IMR-90 (cell line): ENCODE results near the gene RUNX3. TPM values are rescaled to one million over a fixed set of nuclear protein-coding genes. Genes with fewer than 3 reads are reported as not detected.

ENCODE experiments used
- ATAC-seq: fragments of 200-7000 bp; cut with Tn5 transposase; 2 replicates; pipeline ENCODE4 v1.9.1; 2020; ENCODE audit warnings: low read depth, mild to moderate bottlenecking, moderate library complexity
- BruUV-seq: library from RNA; stranded (reverse); fragments of 400-500 nt; replicated peaks from 2 replicates; lab custom pipeline; 2021; lab: Mats Ljungman, UMichigan
- CTCF ChIA-PET: fragments of 300-600 bp; formaldehyde crosslinking; extraction: SDS; loops from one replicate; lab custom pipeline; 2021; ENCODE audit warnings: antibody characterized with exemption; lab: Yijun Ruan, JAX
- POLR2A ChIA-PET: fragments of 300-600 bp; sonication (Branson Sonifier 250); formaldehyde crosslinking; loops from one replicate; lab custom pipeline; 2022; ENCODE audit warnings: antibody characterized with exemption; ENCODE audit not compliant: unreplicated experiment; lab: Charles Lee
- DNase-seq: peaks from one replicate; pipeline ENCODE4 v3.0.0; 2013
- H2AFZ ChIP-seq: replicated peaks from 2 replicates; pipeline ENCODE3; 2013; ENCODE audit warnings: low read length, mild to moderate bottlenecking; ENCODE audit not compliant: poor library complexity
- H2AK5ac ChIP-seq: 2 replicates; pipeline ENCODE4 v1.6.1; 2013; ENCODE audit warnings: low read depth, low read length, inconsistent platforms
- H2AK9ac ChIP-seq: replicated peaks from 2 replicates; pipeline ENCODE3; 2013; ENCODE audit warnings: mild to moderate bottlenecking, low read depth, low read length, moderate library complexity; ENCODE audit not compliant: poor library complexity
- H2BK120ac ChIP-seq: 2 replicates; pipeline ENCODE4 v1.6.1; 2013; ENCODE audit warnings: low read depth, low read length, inconsistent platforms
- H2BK15ac ChIP-seq: 3 replicates; pipeline ENCODE4 v1.6.1; 2013; ENCODE audit warnings: low read depth, low read length, inconsistent platforms
- H2BK20ac ChIP-seq: 2 replicates; pipeline ENCODE4 v1.6.1; 2013; ENCODE audit warnings: low read depth, mild to moderate bottlenecking, inconsistent platforms, low read length, moderate library complexity
- H2BK5ac ChIP-seq: 2 replicates; pipeline ENCODE4 v1.6.1; 2013; ENCODE audit warnings: mild to moderate bottlenecking, low read depth, low read length, inconsistent platforms; ENCODE audit not compliant: poor library complexity, severe bottlenecking
- H3K14ac ChIP-seq: replicated peaks from 2 replicates; pipeline ENCODE4 v1.6.1; 2013; ENCODE audit warnings: low read depth, low read length, inconsistent platforms
- H3K18ac ChIP-seq: 2 replicates; pipeline ENCODE4 v1.6.1; 2013; ENCODE audit warnings: low read depth, low read length, control low read depth
- H3K23ac ChIP-seq: 2 replicates; pipeline ENCODE4 v1.6.1; 2013; ENCODE audit warnings: low read depth, low read length, inconsistent platforms
- H3K27ac ChIP-seq: 2 replicates; pipeline ENCODE4 v1.5.1; 2013; ENCODE audit warnings: mild to moderate bottlenecking, control low read depth, low read length; ENCODE audit not compliant: insufficient read depth
- H3K27me3 ChIP-seq: 2 replicates; pipeline ENCODE4 v1.6.1; 2013; ENCODE audit warnings: low read length; ENCODE audit not compliant: control insufficient read depth, insufficient read depth
- H3K36me3 ChIP-seq: 2 replicates; pipeline ENCODE4 v1.6.1; 2013; ENCODE audit warnings: low read length, mixed read lengths; ENCODE audit not compliant: control insufficient read depth, insufficient read depth
- H3K4ac ChIP-seq: 2 replicates; pipeline ENCODE4 v1.6.1; 2013; ENCODE audit warnings: low read depth, low read length, inconsistent platforms
- H3K4me1 ChIP-seq: 2 replicates; pipeline ENCODE4 v1.6.1; 2013; ENCODE audit warnings: low read length, mixed read lengths; ENCODE audit not compliant: control insufficient read depth, insufficient read depth
- H3K4me2 ChIP-seq: 2 replicates; pipeline ENCODE4 v1.6.1; 2013; ENCODE audit warnings: low read depth, mild to moderate bottlenecking, control low read depth, low read length, moderate library complexity
- H3K4me3 ChIP-seq: 2 replicates; pipeline ENCODE4 v1.5.1; 2013; ENCODE audit warnings: low read depth, mild to moderate bottlenecking, control low read depth, low read length, moderate library complexity; ENCODE audit not compliant: insufficient read depth
- H3K56ac ChIP-seq: 2 replicates; pipeline ENCODE4 v1.6.1; 2013; ENCODE audit warnings: low read length, inconsistent platforms; ENCODE audit not compliant: insufficient read depth; ENCODE audit errors: extremely low read depth
- H3K79me1 ChIP-seq, 2 experiments: 2 replicates each; pipeline ENCODE4 v1.6.1; 2013; ENCODE audit warnings: low read length in 2 of 2, inconsistent platforms in 1 of 2, low read depth in 1 of 2
- H3K9ac ChIP-seq: 2 replicates; pipeline ENCODE4 v1.6.1; 2013; ENCODE audit warnings: low read depth, low read length, control low read depth
- H3K9me1 ChIP-seq: 2 replicates; pipeline ENCODE4 v1.6.1; 2013; ENCODE audit warnings: low read length, inconsistent platforms; ENCODE audit not compliant: insufficient read depth
- H3K9me3 ChIP-seq: 2 replicates; pipeline ENCODE4 v1.6.1; 2013; ENCODE audit warnings: low read length; ENCODE audit not compliant: control insufficient read depth, insufficient read depth
- H4K20me1 ChIP-seq: 2 replicates; pipeline ENCODE4 v1.6.1; 2013; ENCODE audit warnings: low read length, inconsistent platforms; ENCODE audit not compliant: insufficient read depth
- H4K5ac ChIP-seq: 2 replicates; pipeline ENCODE4 v1.6.1; 2013; ENCODE audit warnings: mild to moderate bottlenecking, low read depth, low read length, control low read depth
- H4K8ac ChIP-seq, 2 experiments: 2 replicates each; pipeline ENCODE4 v1.6.1; 2013; ENCODE audit warnings: low read depth in 2 of 2, low read length in 2 of 2, control low read depth in 1 of 2, inconsistent platforms in 1 of 2
- H4K91ac ChIP-seq: 2 replicates; pipeline ENCODE4 v1.6.1; 2013; ENCODE audit warnings: low read depth, low read length, inconsistent platforms; ENCODE audit not compliant: insufficient read depth
- BHLHE40 ChIP-seq: fragments of 150-350 bp; IDR thresholded peaks from 2 replicates; pipeline ENCODE4 v1.6.1; 2016; ENCODE audit warnings: mild to moderate bottlenecking, low read depth, low read length
- CEBPB ChIP-seq: IDR thresholded peaks from 2 replicates; pipeline ENCODE4 v1.6.1; 2012; ENCODE audit warnings: low read depth, low read length, improper control_type of control experiment
- CHD1 ChIP-seq: IDR thresholded peaks from 2 replicates; pipeline ENCODE4 v1.6.1; 2012; ENCODE audit warnings: low read depth, low read length, improper control_type of control experiment
- CTCF ChIP-seq: conservative IDR thresholded peaks from 2 replicates; pipeline ENCODE4 v1.5.1; 2012; ENCODE audit warnings: mild to moderate bottlenecking, low read depth, low read length, improper control_type of control experiment
- ELK1 ChIP-seq: fragments of 150-350 bp; IDR thresholded peaks from 2 replicates; pipeline ENCODE4 v1.6.1; 2016; ENCODE audit warnings: low read depth, mild to moderate bottlenecking, low read length, moderate library complexity, borderline replicate concordance
- FOS ChIP-seq: fragments of 150-350 bp; IDR thresholded peaks from 2 replicates; pipeline ENCODE4 v1.6.1; 2016; ENCODE audit warnings: low read depth, low read length
- MAFK ChIP-seq: IDR thresholded peaks from 2 replicates; pipeline ENCODE4 v1.6.1; 2012; ENCODE audit warnings: low read depth, low read length, improper control_type of control experiment
- MAZ ChIP-seq: IDR thresholded peaks from 2 replicates; pipeline ENCODE4 v1.6.1; 2012; ENCODE audit warnings: low read depth, mild to moderate bottlenecking, low read length, improper control_type of control experiment, moderate library complexity, borderline replicate concordance
- MXI1 ChIP-seq: IDR thresholded peaks from 2 replicates; pipeline ENCODE4 v1.6.1; 2012; ENCODE audit warnings: low read depth, mild to moderate bottlenecking, low read length, moderate library complexity, borderline replicate concordance
- NFE2L2 ChIP-seq: fragments of 150-350 bp; IDR thresholded peaks from 2 replicates; pipeline ENCODE4 v1.6.1; 2016; ENCODE audit warnings: low read depth, mild to moderate bottlenecking, low read length
- POLR2A ChIP-seq: IDR thresholded peaks from 2 replicates; pipeline ENCODE4 v1.6.1; 2012; ENCODE audit warnings: mild to moderate bottlenecking, low read depth, low read length
- RAD21 ChIP-seq: IDR thresholded peaks from 2 replicates; pipeline ENCODE4 v1.6.1; 2012; ENCODE audit warnings: low read length, improper control_type of control experiment
- RCOR1 ChIP-seq: IDR thresholded peaks from 2 replicates; pipeline ENCODE4 v1.6.1; 2012; ENCODE audit warnings: mild to moderate bottlenecking, low read length, improper control_type of control experiment; ENCODE audit not compliant: insufficient replicate concordance
- RFX5 ChIP-seq: IDR thresholded peaks from 2 replicates; pipeline ENCODE4 v1.8.0; 2012; ENCODE audit warnings: low read depth, mild to moderate bottlenecking, low read length, moderate library complexity
- SMC3 ChIP-seq: fragments of 150-350 bp; IDR thresholded peaks from 2 replicates; pipeline ENCODE4 v1.6.1; 2016; ENCODE audit warnings: low read depth, mild to moderate bottlenecking, antibody characterized with exemption, low read length, moderate library complexity
- USF2 ChIP-seq: fragments of 150-350 bp; IDR thresholded peaks from 2 replicates; pipeline ENCODE4 v1.6.1; 2017; ENCODE audit warnings: mild to moderate bottlenecking, antibody characterized with exemption, low read length, low read depth
- WGBS, 2 experiments: methylation state at CpG; one replicate each; pipeline versions ENCODE4 v1.1.5 to v1.1.7; 2013; ENCODE audit warnings: missing lambda C conversion rate in 2 of 2; ENCODE audit not compliant: insufficient read length in 1 of 2; ENCODE audit errors: extremely low coverage in 2 of 2; 5-methylcytosine and 5-hydroxymethylcytosine counted together
- dilution Hi-C: fragments of 300-500 bp; cut with HindIII; formaldehyde crosslinking; loops from one replicate; pipeline ENCODE4 v1.14.3; 2018; ENCODE audit warnings: low sequenced_read_pairs; ENCODE audit not compliant: unreplicated experiment
- in situ Hi-C: fragments of 300-500 bp; cut with MboI; formaldehyde crosslinking; loops from 3 replicates; pipeline ENCODE4 v1.14.3; 2019; ENCODE audit warnings: low sequenced_read_pairs, inconsistent platforms, mixed read lengths
- intact Hi-C: fragments of 100-400 bp; cut with micrococcal nuclease; formaldehyde crosslinking; loops from 2 replicates; pipeline ENCODE4 v1.10.0; 2022
- polyA plus RNA-seq, 3 experiments: library from polyadenylated mRNA; depleted of rRNA; stranded (reverse); fragments of >200 nt; gene quantifications; 2 replicates each; pipeline ENCODE4 v1.2.3, GENCODE V29; 2012; ENCODE audit warnings: low replicate concordance in 1 of 3
- total RNA-seq: library from RNA; depleted of rRNA; stranded (reverse); fragments of >200 nt; gene quantifications from 2 replicates; pipeline ENCODE4 v1.2.3, GENCODE V29; 2012

RUNX3 gene
- total and polyA plus RNA-seq, 2 of the 4 experiments (the other 2 are of a cell fraction): 0.07 TPM; not detected in 1

GRCh38 chr1:24925963-24926362, 4.1 kb downstream of the RUNX3 start:
- no peak overlapping the region for H3K18ac ChIP-seq
- ATAC-seq: no peak
- DNase-seq: no peak
- H3K4me1 ChIP-seq: no peaks in the 10 kb centered on the region
- peaks cover 14% of the 10 kb centered on the region for H3K9me1 ChIP-seq
- no peak overlapping the region for H3K4ac ChIP-seq
- H2BK120ac ChIP-seq: 0 out of 2 replicates have a peak overlapping the region, but pooled peaks have one; percentile 7
- POLR2A ChIA-PET: no interaction called here
- H2AK9ac ChIP-seq: no peak overlapping the region
- H3K79me1 ChIP-seq: no peaks in the 10 kb centered on the region
- H4K8ac ChIP-seq: no peak overlapping the region
- TF ChIP-seq MXI1: no peak
- no peak for TF ChIP-seq NFE2L2
- no peak for TF ChIP-seq RFX5
- no peak for TF ChIP-seq USF2
- no peak for TF ChIP-seq RCOR1
- TF ChIP-seq MAFK: no peak
- TF ChIP-seq ELK1: no peak
- no peak for TF ChIP-seq RAD21
- no peak for TF ChIP-seq BHLHE40
- TF ChIP-seq CHD1: no peak
- TF ChIP-seq CTCF: no peak
- no peak for TF ChIP-seq POLR2A
- TF ChIP-seq SMC3: no peak
- no peak for TF ChIP-seq CEBPB
- no peak for TF ChIP-seq MAZ
- no peak for TF ChIP-seq FOS
- H3K4me2 ChIP-seq: no peak overlapping the region
- no peak overlapping the region for H3K23ac ChIP-seq
- H2BK20ac ChIP-seq: no peak overlapping the region
- no peaks in the 10 kb centered on the region for H3K36me3 ChIP-seq
- in situ Hi-C loops: no loop called here
- no peak overlapping the region for H2BK5ac ChIP-seq
- no peak overlapping the region for H3K14ac ChIP-seq
- no peak overlapping the region for H4K5ac ChIP-seq
- H3K4me3 ChIP-seq: no peak overlapping the region
- no peak overlapping the region for H2AFZ ChIP-seq
- WGBS, 2 experiments: 30% methylated on average over 2 of the region's 10 CpGs; no CpG with 5 or more reads in 1 of the 2 experiments
- H3K27me3 ChIP-seq: peaks cover 74% of the 10 kb centered on the region
- no peak overlapping the region for H3K9ac ChIP-seq
- H3K27ac ChIP-seq: no peak overlapping the region
- dilution Hi-C loops: no loop called here
- CTCF ChIA-PET: interaction anchor here (2.3 kb wide), 1 partner anchor 111 kb away, joined by 8 read pairs; no protein-coding TSS in a partner anchor
- BruUV-seq: no TSS peak
- H2AK5ac ChIP-seq: no peak overlapping the region
- no peak overlapping the region for H2BK15ac ChIP-seq
- no peak overlapping the region for H3K56ac ChIP-seq
- no peak overlapping the region for H4K91ac ChIP-seq
- intact Hi-C loops: no loop called here
- H3K9me3 ChIP-seq: peaks cover 2% of the 10 kb centered on the region; the same call in 1 of the 2 replicates
- H4K20me1 ChIP-seq: peaks cover 14% of the 10 kb centered on the region
